NB4 (cell line): Measurements from ENCODE around the gene OSBPL1A.

Source experiments
- MYC ChIP-seq: IDR thresholded peaks from 2 replicates; pipeline ENCODE4 v1.6.1; 2011; ENCODE audit warnings: low read depth, low read length
- POLR2A ChIP-seq: IDR thresholded peaks from 2 replicates; pipeline ENCODE4 v1.6.1; 2011; ENCODE audit warnings: mild to moderate bottlenecking; ENCODE audit not compliant: insufficient read length; ENCODE audit errors: extremely low read depth
- TF ChIP-seq, protein P1 (sequence below): IDR thresholded peaks from one replicate; pipeline ENCODE4 v1.5.1; 2012; ENCODE audit warnings: low read depth, low read length
- TF ChIP-seq, protein P2 (sequence below): IDR thresholded peaks from 2 replicates; pipeline ENCODE4 v1.6.1; 2011; ENCODE audit warnings: low read depth, low read length

DNA sequence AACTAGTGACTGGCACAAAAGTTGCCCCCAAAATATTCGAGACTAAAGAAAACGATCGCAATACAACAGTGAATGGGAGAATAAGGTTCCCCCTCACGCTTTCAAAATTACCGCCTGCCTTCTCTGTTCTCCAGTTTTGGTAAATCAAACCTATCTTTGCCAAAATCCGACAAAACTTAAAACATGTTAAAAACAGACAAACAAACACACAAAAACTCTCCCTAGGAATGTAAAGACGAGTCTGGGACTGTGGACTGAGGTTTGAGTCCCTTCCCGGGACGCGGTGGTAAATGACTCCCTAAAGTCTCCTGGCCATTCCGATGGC, 28.4 kb upstream of the OSBPL1A start:
- TF ChIP-seq, protein P1, sequence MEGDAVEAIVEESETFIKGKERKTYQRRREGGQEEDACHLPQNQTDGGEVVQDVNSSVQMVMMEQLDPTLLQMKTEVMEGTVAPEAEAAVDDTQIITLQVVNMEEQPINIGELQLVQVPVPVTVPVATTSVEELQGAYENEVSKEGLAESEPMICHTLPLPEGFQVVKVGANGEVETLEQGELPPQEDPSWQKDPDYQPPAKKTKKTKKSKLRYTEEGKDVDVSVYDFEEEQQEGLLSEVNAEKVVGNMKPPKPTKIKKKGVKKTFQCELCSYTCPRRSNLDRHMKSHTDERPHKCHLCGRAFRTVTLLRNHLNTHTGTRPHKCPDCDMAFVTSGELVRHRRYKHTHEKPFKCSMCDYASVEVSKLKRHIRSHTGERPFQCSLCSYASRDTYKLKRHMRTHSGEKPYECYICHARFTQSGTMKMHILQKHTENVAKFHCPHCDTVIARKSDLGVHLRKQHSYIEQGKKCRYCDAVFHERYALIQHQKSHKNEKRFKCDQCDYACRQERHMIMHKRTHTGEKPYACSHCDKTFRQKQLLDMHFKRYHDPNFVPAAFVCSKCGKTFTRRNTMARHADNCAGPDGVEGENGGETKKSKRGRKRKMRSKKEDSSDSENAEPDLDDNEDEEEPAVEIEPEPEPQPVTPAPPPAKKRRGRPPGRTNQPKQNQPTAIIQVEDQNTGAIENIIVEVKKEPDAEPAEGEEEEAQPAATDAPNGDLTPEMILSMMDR, result no peak
- TF ChIP-seq, protein P2, sequence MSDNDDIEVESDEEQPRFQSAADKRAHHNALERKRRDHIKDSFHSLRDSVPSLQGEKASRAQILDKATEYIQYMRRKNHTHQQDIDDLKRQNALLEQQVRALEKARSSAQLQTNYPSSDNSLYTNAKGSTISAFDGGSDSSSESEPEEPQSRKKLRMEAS, result no peak
- no peak for TF ChIP-seq POLR2A
- no peak for TF ChIP-seq MYC
